Heart left ventricle (tissue), 13 donors: ENCODE results near the gene CNTNAP4.

Experiments
- POLR2A ChIP-seq, 2 donors: fragments of 450-650 bp; IDR thresholded peaks; one replicate each; pipeline ENCODE4 v1.6.1; 2017; ENCODE audit warnings: antibody characterized with exemption in 2 of 2, mild to moderate bottlenecking in 2 of 2, moderate library complexity in 2 of 2
- TF ChIP-seq, protein P1 (sequence below), 12 donors: fragments of 200-600 bp; sonication (generic) in 4 of 12; IDR thresholded peaks; one replicate each; pipeline versions ENCODE4 v1.5.0 to v1.8.0; 2018 to 2022; ENCODE audit warnings: antibody characterized with exemption in 12 of 12, mild to moderate bottlenecking in 5 of 12
- donor health status: ischemic (EF 13 %, LVEDD 7.1; RV severe dilation, severe dysfunction).
- donor health status: DM: no; HTN: yes; CAD: no.
- donor health status: DM: no; HTN: no; CAD: no.
- donor health status: ischemic (EF 25% LVEDD 6.9; RV normal size, moderate dysfunction).
- donor health status: ischemic (EF 25% LVEDD 5.7; RV mildly dilated, moderate dysfunction).
- donor health status: ischemic (EF 35%, LVEDD 5.7; RV mildly dilated, moderate dysfunction).
- donor health status: nonischemic (EF 11% LVEDD 7.7; RV severe dilation, severe dysfunction).
- donor health status: DM: yes; HTN: yes; CAD: no.
- donor health status: PGD.
- donor health status: ischemic (EF 29% LVEDD 5.4; RV normal size, mild dysfunction).
- donor health status: nonischemic (EF 23%, LVEDD 6.1; RV moderate dilation, normal function).

GRCh38 chr16:76241755-76242154 lies 35.4 kb upstream of the CNTNAP4 start:
- TF ChIP-seq, protein P1, sequence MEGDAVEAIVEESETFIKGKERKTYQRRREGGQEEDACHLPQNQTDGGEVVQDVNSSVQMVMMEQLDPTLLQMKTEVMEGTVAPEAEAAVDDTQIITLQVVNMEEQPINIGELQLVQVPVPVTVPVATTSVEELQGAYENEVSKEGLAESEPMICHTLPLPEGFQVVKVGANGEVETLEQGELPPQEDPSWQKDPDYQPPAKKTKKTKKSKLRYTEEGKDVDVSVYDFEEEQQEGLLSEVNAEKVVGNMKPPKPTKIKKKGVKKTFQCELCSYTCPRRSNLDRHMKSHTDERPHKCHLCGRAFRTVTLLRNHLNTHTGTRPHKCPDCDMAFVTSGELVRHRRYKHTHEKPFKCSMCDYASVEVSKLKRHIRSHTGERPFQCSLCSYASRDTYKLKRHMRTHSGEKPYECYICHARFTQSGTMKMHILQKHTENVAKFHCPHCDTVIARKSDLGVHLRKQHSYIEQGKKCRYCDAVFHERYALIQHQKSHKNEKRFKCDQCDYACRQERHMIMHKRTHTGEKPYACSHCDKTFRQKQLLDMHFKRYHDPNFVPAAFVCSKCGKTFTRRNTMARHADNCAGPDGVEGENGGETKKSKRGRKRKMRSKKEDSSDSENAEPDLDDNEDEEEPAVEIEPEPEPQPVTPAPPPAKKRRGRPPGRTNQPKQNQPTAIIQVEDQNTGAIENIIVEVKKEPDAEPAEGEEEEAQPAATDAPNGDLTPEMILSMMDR (IDR thresholded peaks at IDR 0.05), result no peak
- no peak for TF ChIP-seq POLR2A (IDR thresholded peaks at IDR 0.05)
